Thyroid gland (tissue), 4 donors: Measurements from ENCODE around the gene TRAF7. TPM values are rescaled to one million over a fixed set of nuclear protein-coding genes. Genes with fewer than 3 reads are reported as not detected.

Experiments used
- DNase-seq, 2 donors: peaks; one replicate each; pipeline ENCODE4 v3.0.0-alpha.2; 2019
- H3K27ac ChIP-seq, 3 donors: fragments of 200-600 bp; sonication (generic); 1 replicate in 2 of 3; 2 replicates in 1 of 3; pipeline ENCODE4 v1.5.1; 2016 to 2019; ENCODE audit warnings: mild to moderate bottlenecking in 1 of 3, moderate library complexity in 1 of 3
- H3K27me3 ChIP-seq: fragments of 200-600 bp; sonication (generic); one replicate; pipeline ENCODE4 v1.5.1; 2019
- H3K36me3 ChIP-seq, 2 donors: fragments of 200-600 bp; sonication (generic); one replicate each; pipeline ENCODE4 v1.5.1; 2016 to 2019
- H3K4me1 ChIP-seq, 2 donors: fragments of 200-600 bp; sonication (generic); one replicate each; pipeline ENCODE4 v1.5.1; 2017 to 2019
- H3K4me3 ChIP-seq, 3 donors: fragments of 200-600 bp; sonication (generic); replicated peaks in 1 of 3; 1 replicate in 2 of 3; 2 replicates in 1 of 3; pipeline ENCODE4 v1.5.1; 2016; ENCODE audit warnings: mild to moderate bottlenecking in 1 of 3
- H3K9me3 ChIP-seq: fragments of 200-600 bp; sonication (generic); one replicate; pipeline ENCODE4 v1.5.1; 2017
- POLR2A ChIP-seq, 2 donors: fragments of 450-650 bp; IDR thresholded peaks; one replicate each; pipeline ENCODE4 v1.6.1; 2017; ENCODE audit warnings: antibody characterized with exemption in 2 of 2, mild to moderate bottlenecking in 2 of 2, moderate library complexity in 1 of 2
- WGBS, 2 donors: methylation state at CpG; one replicate each; pipeline ENCODE4 v1.1.5; 2017; 5-methylcytosine and 5-hydroxymethylcytosine counted together
- intact Hi-C: fragments of 100-400 bp; cut with DNase I; formaldehyde crosslinking; loops from one replicate; pipeline ENCODE4 v1.15.1; 2023
- total RNA-seq, 4 donors: library from RNA; depleted of rRNA; stranded (reverse); fragments of >200 nt; gene quantifications; one replicate each; pipeline ENCODE4 v1.2.3, GENCODE V29; 2016
- TF ChIP-seq, protein P1 (sequence below), 6 experiments: fragments of 200-600 bp in 3 of 6; fragments of 450-650 bp in 3 of 6; sonication (generic) in 3 of 6; IDR thresholded peaks; one replicate each; pipeline ENCODE4 v1.5.1; 2016 to 2019; ENCODE audit warnings: antibody characterized with exemption in 6 of 6, mild to moderate bottlenecking in 2 of 6, inconsistent platforms in 1 of 6, moderate library complexity in 1 of 6

The TRAF7 gene
- total RNA-seq, 4 donors from 2014 or later, result 27.7 to 51.9 (median 41.5) TPM

DNA sequence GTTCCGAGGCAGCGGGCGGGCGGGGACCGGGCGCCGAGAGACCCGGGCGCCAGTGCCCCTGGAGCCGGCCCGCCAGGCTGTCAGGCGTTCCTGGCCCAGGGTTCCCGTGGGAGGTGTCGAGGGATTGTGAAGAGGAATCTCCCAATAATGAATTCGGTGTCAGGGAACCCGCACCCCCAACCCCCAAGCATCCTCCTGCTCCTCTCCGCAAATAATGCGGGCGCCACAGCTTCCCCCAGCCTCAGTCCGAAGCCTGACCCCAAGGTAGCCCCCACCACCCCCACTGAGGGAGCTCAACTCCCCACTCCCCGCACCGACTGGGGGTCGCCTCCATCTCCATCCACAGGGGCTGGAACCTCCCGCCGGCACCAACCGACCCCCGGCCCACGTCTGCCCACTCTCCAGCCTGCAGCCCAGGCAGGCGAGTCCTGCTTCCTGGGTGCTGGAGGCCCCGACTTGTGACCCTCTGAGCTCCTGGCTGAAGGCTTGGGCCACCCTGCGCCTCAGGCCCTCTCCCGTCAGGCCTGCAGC is 41.5 kb downstream of the TRAF7 start:
- no peaks in the 10 kb centered on the region for H3K36me3 ChIP-seq
- 29 to 43% methylated on average over 14 to 15 of the region's 32 CpGs for WGBS, 2 donors
- DNase-seq, result no peak
- H3K4me3 ChIP-seq, result peak overlapping the region in 1 of 3 donors; percentile 21
- H3K27me3 ChIP-seq, result no peaks in the 10 kb centered on the region
- no peak overlapping the region for H3K27ac ChIP-seq
- peaks cover 10 to 13% of the 10 kb centered on the region in 2 donors for H3K4me1 ChIP-seq
- H3K9me3 ChIP-seq, result no peaks in the 10 kb centered on the region
- no peak for TF ChIP-seq POLR2A (IDR thresholded peaks at IDR 0.05)
- TF ChIP-seq, protein P1, sequence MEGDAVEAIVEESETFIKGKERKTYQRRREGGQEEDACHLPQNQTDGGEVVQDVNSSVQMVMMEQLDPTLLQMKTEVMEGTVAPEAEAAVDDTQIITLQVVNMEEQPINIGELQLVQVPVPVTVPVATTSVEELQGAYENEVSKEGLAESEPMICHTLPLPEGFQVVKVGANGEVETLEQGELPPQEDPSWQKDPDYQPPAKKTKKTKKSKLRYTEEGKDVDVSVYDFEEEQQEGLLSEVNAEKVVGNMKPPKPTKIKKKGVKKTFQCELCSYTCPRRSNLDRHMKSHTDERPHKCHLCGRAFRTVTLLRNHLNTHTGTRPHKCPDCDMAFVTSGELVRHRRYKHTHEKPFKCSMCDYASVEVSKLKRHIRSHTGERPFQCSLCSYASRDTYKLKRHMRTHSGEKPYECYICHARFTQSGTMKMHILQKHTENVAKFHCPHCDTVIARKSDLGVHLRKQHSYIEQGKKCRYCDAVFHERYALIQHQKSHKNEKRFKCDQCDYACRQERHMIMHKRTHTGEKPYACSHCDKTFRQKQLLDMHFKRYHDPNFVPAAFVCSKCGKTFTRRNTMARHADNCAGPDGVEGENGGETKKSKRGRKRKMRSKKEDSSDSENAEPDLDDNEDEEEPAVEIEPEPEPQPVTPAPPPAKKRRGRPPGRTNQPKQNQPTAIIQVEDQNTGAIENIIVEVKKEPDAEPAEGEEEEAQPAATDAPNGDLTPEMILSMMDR (IDR thresholded peaks at IDR 0.05), result no peak
- intact Hi-C loops, result loop anchor here (5.0 to 10.0 kb wide), 3 partner anchors 65 to 305 kb away; partner anchors contain the start of gene CCNF

DNA sequence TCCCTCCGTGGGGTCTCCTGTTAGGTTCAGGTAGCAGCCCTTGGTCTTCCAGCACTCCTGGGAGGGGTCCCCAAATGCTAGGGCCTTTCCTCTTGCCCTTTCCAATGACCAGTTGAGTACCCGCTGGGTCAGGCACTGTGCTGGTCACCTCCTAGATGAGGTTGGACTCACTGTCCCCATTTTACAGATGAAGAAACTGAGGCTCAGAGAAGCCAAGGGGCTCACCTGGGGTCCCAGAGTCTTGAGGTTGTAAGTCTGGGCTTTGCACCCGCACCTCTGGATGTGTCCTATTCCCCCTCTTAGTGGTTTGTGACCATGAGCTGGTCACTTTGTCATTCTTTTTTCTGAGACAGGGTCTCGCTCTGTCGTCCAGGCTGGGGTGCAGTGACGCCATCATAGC is 42.2 kb downstream of the TRAF7 start:
- H3K36me3 ChIP-seq, result no peaks in the 10 kb centered on the region
- 74 to 79% methylated on average over 5 to 6 of the region's 6 CpGs for WGBS, 2 donors
- H3K27me3 ChIP-seq, result no peaks in the 10 kb centered on the region

DNA sequence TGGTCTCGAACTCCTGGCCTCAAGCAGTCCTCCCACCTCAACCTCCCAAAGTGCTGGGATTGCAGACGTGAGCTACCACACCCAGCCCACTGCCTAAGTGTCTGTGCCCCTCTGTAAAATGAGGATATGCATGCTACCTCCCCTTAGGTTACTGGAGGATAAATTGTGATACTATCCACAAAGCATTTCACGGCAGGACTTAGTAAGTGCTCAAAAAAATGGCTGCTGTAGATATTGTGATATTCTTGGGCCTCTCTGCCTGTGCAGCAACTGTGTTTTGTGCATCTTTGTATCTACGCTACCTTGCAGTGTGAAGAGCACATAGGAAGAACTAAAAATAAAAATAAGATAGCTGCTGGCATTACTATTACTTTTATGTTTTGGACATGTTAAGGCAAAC is 42.7 kb downstream of the TRAF7 start:
- WGBS, 2 donors, result 69 to 78% methylated on average over 4 of the region's 4 CpGs
- Histone ChIP-seq H3K4me3 (no peak overlapping the region), H3K36me3 (no peaks in the 10 kb centered on the region), H3K27me3 (no peaks in the 10 kb centered on the region), H3K4me1 (peaks cover 10 to 13% of the 10 kb centered on the region in 2 donors), H3K27ac (no peak overlapping the region), H3K9me3 (no peaks in the 10 kb centered on the region)
- no peak for DNase-seq
- TF ChIP-seq, protein P1 (IDR thresholded peaks at IDR 0.05), result no peak
- intact Hi-C loops, result loop anchor here (5.0 to 10.0 kb wide), 3 partner anchors 64 to 304 kb away; partner anchors contain the start of gene CCNF

More for the DNA sequence above, 42.2 kb downstream of the TRAF7 start:
- no peak overlapping the region for H3K27ac ChIP-seq
- intact Hi-C loops, result loop anchor here (5.0 to 10.0 kb wide), 3 partner anchors 65 to 305 kb away; partner anchors contain the start of gene CCNF
- peaks cover 10 to 13% of the 10 kb centered on the region in 2 donors for H3K4me1 ChIP-seq
- no peak for DNase-seq
- no peak for TF ChIP-seq POLR2A (IDR thresholded peaks at IDR 0.05)
- H3K9me3 ChIP-seq, result no peaks in the 10 kb centered on the region
- H3K4me3 ChIP-seq, result no peak overlapping the region

DNA sequence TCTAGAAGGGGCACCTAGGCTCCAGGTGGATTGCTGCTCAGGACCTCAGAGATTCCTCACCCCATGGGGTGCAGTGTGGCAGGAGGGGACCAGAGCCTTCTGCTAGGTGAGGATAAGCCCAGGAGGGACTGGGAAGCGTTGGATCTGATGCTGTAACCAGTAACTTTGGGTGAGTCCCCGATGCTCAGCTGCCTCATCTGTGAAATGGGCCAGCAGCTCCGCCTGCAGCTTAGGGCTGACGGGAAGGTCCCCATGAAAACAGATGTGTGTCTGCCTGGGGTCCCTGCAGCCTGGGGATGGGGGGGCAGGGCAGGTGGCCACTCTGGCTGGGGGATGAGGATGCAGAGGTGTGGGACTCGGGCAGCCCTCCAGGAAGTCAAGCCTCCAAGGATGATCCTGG is 43.5 kb downstream of the TRAF7 start:
- no peaks in the 10 kb centered on the region for H3K9me3 ChIP-seq
- H3K4me1 ChIP-seq, result peaks cover 10 to 13% of the 10 kb centered on the region in 2 donors
- H3K4me3 ChIP-seq, result no peak overlapping the region
- intact Hi-C loops, result loop anchor here (5.0 to 10.0 kb wide), 3 partner anchors 63 to 303 kb away; partner anchors contain the start of gene CCNF
- DNase-seq, result no peak
- H3K36me3 ChIP-seq, result no peaks in the 10 kb centered on the region
- H3K27me3 ChIP-seq, result no peaks in the 10 kb centered on the region
- no peak overlapping the region for H3K27ac ChIP-seq
- 45 to 83% methylated on average over 2 to 4 of the region's 5 CpGs for WGBS, 2 donors
- TF ChIP-seq, protein P1 (IDR thresholded peaks at IDR 0.05), result no peak
- no peak for TF ChIP-seq POLR2A (IDR thresholded peaks at IDR 0.05)

DNA sequence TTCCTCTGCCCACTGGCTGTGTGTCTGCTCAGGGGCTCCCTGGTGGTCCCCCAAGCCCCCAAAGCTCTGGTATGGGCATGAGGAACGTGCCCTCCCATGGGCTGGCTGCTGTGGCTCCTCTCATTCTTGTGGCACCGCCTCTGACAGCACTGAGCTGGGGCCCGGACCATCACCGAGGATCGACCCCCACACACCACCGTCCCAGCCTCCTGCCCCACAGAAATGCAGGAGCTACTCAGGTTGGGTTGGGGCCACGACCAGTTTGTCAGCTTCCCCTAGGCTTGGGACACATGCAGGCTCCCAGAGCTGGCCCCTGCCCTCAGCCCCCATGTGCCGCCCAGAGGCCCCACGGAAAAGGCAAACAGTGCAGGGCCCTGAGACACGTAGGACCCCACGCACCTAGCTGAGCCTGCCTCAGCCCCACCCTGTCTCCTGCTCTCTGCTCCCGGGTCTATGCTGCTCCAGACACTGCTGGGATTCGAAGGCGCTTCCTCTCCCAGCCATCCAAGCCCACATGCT is 44.1 kb downstream of the TRAF7 start:
- H3K9me3 ChIP-seq, result no peaks in the 10 kb centered on the region
- intact Hi-C loops, result loop anchor here (5.0 to 10.0 kb wide), 3 partner anchors 63 to 303 kb away; partner anchors contain the start of gene CCNF
- no peak for DNase-seq
- no peak overlapping the region for H3K4me3 ChIP-seq
- H3K27ac ChIP-seq, result no peak overlapping the region
- peaks cover 14 to 15% of the 10 kb centered on the region in 2 donors for H3K4me1 ChIP-seq
- H3K36me3 ChIP-seq, result no peaks in the 10 kb centered on the region
- WGBS, 2 donors, result 61 to 74% methylated on average over 7 to 13 of the region's 14 CpGs
- H3K27me3 ChIP-seq, result no peaks in the 10 kb centered on the region
- TF ChIP-seq, protein P1 (IDR thresholded peaks at IDR 0.05), result no peak
- no peak for TF ChIP-seq POLR2A (IDR thresholded peaks at IDR 0.05)
